Endothelial cell of umbilical vein (primary cell): ENCODE results near the gene PKHD1. TPM values are rescaled to one million over a fixed set of nuclear protein-coding genes. Genes with fewer than 3 reads are reported as not detected.

Source experiments
- BruUV-seq: library from RNA; stranded (reverse); fragments of 400-500 nt; replicated peaks from 2 replicates; lab custom pipeline; 2021; lab: Mats Ljungman, UMichigan
- CTCF ChIA-PET: fragments of 300-600, 350-600 bp; sonication (Branson Sonifier 250); formaldehyde crosslinking; loops from one replicate; lab custom pipeline; 2021; ENCODE audit warnings: antibody characterized with exemption, inconsistent platforms; lab: Charles Lee
- POLR2A ChIA-PET: fragments of 300-600, 350-600 bp; sonication (Branson Sonifier 250); formaldehyde crosslinking; loops from one replicate; lab custom pipeline; 2021; ENCODE audit warnings: antibody characterized with exemption, inconsistent platforms; lab: Charles Lee
- DNase-seq: peaks from one replicate; pipeline ENCODE4 v3.0.0-alpha.2; 2011; ENCODE audit warnings: low read depth, low spot score
- FAIRE-seq: peaks from 2 replicates; lab custom pipeline; 2011; peaks lifted over from hg19 to GRCh38; lab: Jason Lieb, UNC
- H2AFZ ChIP-seq: 2 replicates; pipeline ENCODE4 v1.6.0; 2012; ENCODE audit warnings: low read depth, low read length, control low read depth, inconsistent platforms
- H3K27ac ChIP-seq: 2 replicates; pipeline ENCODE4 v1.5.1; 2011; ENCODE audit warnings: low read depth, mild to moderate bottlenecking, control low read depth, low read length, moderate library complexity; ENCODE audit not compliant: insufficient read depth
- H3K27me3 ChIP-seq, 2 experiments: 2 replicates each; pipeline versions ENCODE4 v1.6.0 to v1.6.1; 2011; ENCODE audit warnings: low read length in 2 of 2, mixed read lengths in 1 of 2; ENCODE audit not compliant: control insufficient read depth in 2 of 2, insufficient read depth in 2 of 2
- H3K36me3 ChIP-seq, 2 experiments: 2 replicates in 1 of 2; 3 replicates in 1 of 2; pipeline ENCODE4 v1.5.1; 2011; ENCODE audit warnings: low read length in 2 of 2, mild to moderate bottlenecking in 1 of 2, moderate library complexity in 1 of 2; ENCODE audit not compliant: control insufficient read depth in 2 of 2, insufficient read depth in 2 of 2; ENCODE audit errors: extremely low read depth in 1 of 2
- H3K4me1 ChIP-seq: 3 replicates; pipeline ENCODE4 v1.5.1; 2011; ENCODE audit warnings: mild to moderate bottlenecking, low read length; ENCODE audit not compliant: control insufficient read depth, insufficient read depth; ENCODE audit errors: extremely low read depth
- H3K4me2 ChIP-seq: 2 replicates; pipeline ENCODE4 v1.6.1; 2011; ENCODE audit warnings: low read length, control low read depth, mixed read lengths; ENCODE audit not compliant: insufficient read depth
- H3K4me3 ChIP-seq, 3 experiments: fragments of 200-600 bp in 1 of 3; sonication (generic), shearing (Covaris generic) in 1 of 3; replicated peaks in 1 of 3; 2 replicates each; pipeline ENCODE4 v1.5.1; 2011 to 2016; ENCODE audit warnings: control low read depth in 3 of 3, low read length in 3 of 3, mild to moderate bottlenecking in 2 of 3, inconsistent platforms in 1 of 3, low read depth in 1 of 3, moderate library complexity in 1 of 3; ENCODE audit not compliant: insufficient read depth in 1 of 3
- H3K79me2 ChIP-seq: 2 replicates; pipeline ENCODE4 v1.6.0; 2012; ENCODE audit warnings: low read length, inconsistent platforms; ENCODE audit not compliant: control insufficient read depth, insufficient read depth
- H3K9ac ChIP-seq: replicated peaks from 2 replicates; pipeline ENCODE3; 2011; ENCODE audit warnings: low read length, control low read depth; ENCODE audit not compliant: insufficient read depth; ENCODE audit errors: extremely low read depth
- H3K9me1 ChIP-seq: replicated peaks from 3 replicates; pipeline ENCODE4 v1.6.0; 2011; ENCODE audit warnings: mild to moderate bottlenecking, low read length; ENCODE audit not compliant: control insufficient read depth, insufficient read depth; ENCODE audit errors: extremely low read depth
- H3K9me3 ChIP-seq: replicated peaks from 2 replicates; pipeline ENCODE4 v1.5.1; 2012; ENCODE audit warnings: low read length, inconsistent platforms; ENCODE audit not compliant: control insufficient read depth, insufficient read depth
- H4K20me1 ChIP-seq: replicated peaks from 2 replicates; pipeline ENCODE3; 2011; ENCODE audit warnings: mild to moderate bottlenecking, low read length; ENCODE audit not compliant: control insufficient read depth, insufficient read depth; ENCODE audit errors: extremely low read depth
- CTCF ChIP-seq, 2 donors: IDR thresholded peaks; 1 replicate in 1 of 2; 2 replicates in 1 of 2; pipeline ENCODE4 v1.5.1; 2011; ENCODE audit warnings: low read length in 2 of 2, mild to moderate bottlenecking in 2 of 2, moderate library complexity in 2 of 2, control low read depth in 1 of 2, inconsistent platforms in 1 of 2, low read depth in 1 of 2; ENCODE audit not compliant: insufficient read depth in 1 of 2; ENCODE audit errors: extremely low read depth in 1 of 2
- EZH2 ChIP-seq: IDR thresholded peaks from 2 replicates; pipeline ENCODE4 v1.6.1; 2012; ENCODE audit warnings: borderline replicate concordance, low read depth, mild to moderate bottlenecking, moderate library complexity, low read length, inconsistent platforms; ENCODE audit not compliant: severe bottlenecking
- FOS ChIP-seq: IDR thresholded peaks from 2 replicates; pipeline ENCODE4 v1.6.1; 2011; ENCODE audit warnings: mild to moderate bottlenecking, low read length, moderate library complexity, borderline replicate concordance; ENCODE audit not compliant: insufficient read depth
- GATA2 ChIP-seq: IDR thresholded peaks from 2 replicates; pipeline ENCODE4 v1.7.0; 2011; ENCODE audit warnings: low read depth, mild to moderate bottlenecking, moderate library complexity, mixed read lengths, low read length; ENCODE audit not compliant: insufficient read length, insufficient read depth
- JUN ChIP-seq: IDR thresholded peaks from 2 replicates; pipeline ENCODE4 v1.6.1; 2011; ENCODE audit warnings: borderline replicate concordance, low read depth; ENCODE audit not compliant: insufficient read length, insufficient read depth
- MAX ChIP-seq: IDR thresholded peaks from 2 replicates; pipeline ENCODE4 v1.6.1; 2011; ENCODE audit not compliant: insufficient read depth, insufficient read length
- MYC ChIP-seq: IDR thresholded peaks from one replicate; pipeline ENCODE4 v1.6.1; 2011; ENCODE audit warnings: mild to moderate bottlenecking, low read depth, low read length
- POLR2A ChIP-seq: IDR thresholded peaks from 2 replicates; pipeline ENCODE4 v1.6.1; 2012; ENCODE audit warnings: low read depth, mild to moderate bottlenecking, control low read depth, low read length
- POLR2AphosphoS5 ChIP-seq: IDR thresholded peaks from 2 replicates; pipeline ENCODE4 v1.6.1; 2012; ENCODE audit warnings: low read depth, mild to moderate bottlenecking, control low read depth, low read length, moderate library complexity; ENCODE audit not compliant: insufficient read depth
- dilution Hi-C: fragments of 300-500 bp; cut with MboI; formaldehyde crosslinking; loops from one replicate; pipeline ENCODE4 v1.15.0; 2019; ENCODE audit warnings: low sequenced_read_pairs; ENCODE audit not compliant: extremely low pct_ligation_motif_present
- intact Hi-C: fragments of 100-400 bp; cut with micrococcal nuclease; formaldehyde crosslinking; loops from one replicate; pipeline ENCODE4 v1.10.0; 2022
- polyA plus RNA-seq, 4 experiments: library from polyadenylated mRNA; depleted of rRNA in 3 of 4; stranded (reverse) in 3 of 4; unstranded in 1 of 4; fragments of >200 nt; gene quantifications; 2 replicates each; pipeline versions ENCODE4 v1.2.1 to v1.2.3, GENCODE V29; 2011 to 2012; ENCODE audit warnings: missing spikeins in 1 of 4
- total RNA-seq: library from RNA; stranded (reverse); gene quantifications from 2 replicates; pipeline ENCODE4 v1.2.3, GENCODE V29; 2021

PKHD1 gene
- total and polyA plus RNA-seq, 2 donors (not counting 3 experiments of a cell fraction or from before 2014, with no cell fraction given), result not detected

DNA sequence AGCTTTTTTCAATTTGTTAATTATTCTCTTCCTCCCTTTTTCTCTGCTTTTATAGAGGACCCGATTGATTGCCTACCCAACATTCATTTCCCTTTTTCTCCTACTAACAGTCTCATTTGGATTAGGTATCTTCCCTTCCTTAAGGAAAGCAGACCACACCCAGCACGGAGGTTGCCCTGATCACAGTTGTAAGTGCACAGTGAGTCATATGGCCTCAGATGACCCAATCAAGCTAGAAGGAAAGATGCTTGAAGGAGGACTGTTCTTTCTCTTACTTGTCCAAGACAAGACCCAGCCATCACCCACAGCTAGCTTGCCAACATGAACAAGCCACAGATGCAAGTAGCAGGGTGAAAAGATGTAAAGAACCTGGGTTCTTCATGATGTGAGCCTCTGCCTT is 518.6 kb downstream of the PKHD1 start:
- Histone ChIP-seq H3K4me1 (no peaks in the 10 kb centered on the region), H4K20me1 (no peaks in the 10 kb centered on the region), H3K27me3 (no peaks in the 10 kb centered on the region), H2AFZ (no peak overlapping the region), H3K4me3 (no peak overlapping the region), H3K9ac (no peak overlapping the region), H3K4me2 (no peak overlapping the region), H3K79me2 (no peaks in the 10 kb centered on the region), H3K27ac (no peak overlapping the region), H3K9me3 (peaks cover 4% of the 10 kb centered on the region), H3K36me3 (no peaks in the 10 kb centered on the region), H3K9me1 (no peaks in the 10 kb centered on the region)
- ChIA-PET POLR2A (no interaction called here), CTCF (no interaction called here)
- DNase-seq (no peak), FAIRE-seq (no peak)
- BruUV-seq, result no TSS peak
- TF ChIP-seq EZH2, result no peak
- intact Hi-C loops (no loop called here), dilution Hi-C loops (no loop called here)

DNA sequence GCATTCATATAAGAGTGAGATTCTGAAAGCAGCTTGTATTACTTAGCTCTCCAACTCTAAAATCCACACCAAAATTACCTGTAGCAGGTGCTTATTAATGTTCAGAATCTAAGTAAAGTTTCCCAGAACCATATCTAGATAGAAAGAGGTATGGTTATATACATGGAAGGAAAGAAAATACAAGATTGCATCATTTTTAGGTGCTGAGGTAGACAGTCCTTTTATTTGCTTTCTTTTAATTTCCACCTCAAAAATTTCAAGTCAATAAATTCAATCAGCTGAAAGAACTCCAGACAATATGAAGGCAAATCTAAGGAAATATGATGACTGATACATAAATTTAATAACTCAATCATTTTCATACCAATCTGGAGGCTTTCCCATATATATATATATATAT is 521.9 kb downstream of the PKHD1 start:
- ChIA-PET CTCF (no interaction called here), POLR2A (no interaction called here)
- no peak overlapping the region for H2AFZ ChIP-seq
- H3K27me3 ChIP-seq, result no peaks in the 10 kb centered on the region
- H3K27ac ChIP-seq, result no peak overlapping the region
- no peaks in the 10 kb centered on the region for H3K9me1 ChIP-seq
- H3K9me3 ChIP-seq, result no peaks in the 10 kb centered on the region
- no peaks in the 10 kb centered on the region for H3K36me3 ChIP-seq
- FAIRE-seq (no peak), DNase-seq (no peak)
- no peaks in the 10 kb centered on the region for H3K79me2 ChIP-seq
- no peaks in the 10 kb centered on the region for H4K20me1 ChIP-seq
- TF ChIP-seq JUN, result no peak
- no peak for TF ChIP-seq EZH2
- TF ChIP-seq CTCF (IDR thresholded peaks at IDR 0.05; ENCODE audit: extremely low read depth in 1 of 2, insufficient read depth in 1 of 2, low read depth in 1 of 2, low read length in 2 of 2), result no peak
- no peak for TF ChIP-seq POLR2AphosphoS5
- TF ChIP-seq MYC, result no peak
- TF ChIP-seq POLR2A, result no peak
- TF ChIP-seq GATA2, result no peak
- no peak for TF ChIP-seq MAX
- no peak for TF ChIP-seq FOS
- H3K9ac ChIP-seq, result no peak overlapping the region
- dilution Hi-C loops (no loop called here), intact Hi-C loops (no loop called here)
- no peaks in the 10 kb centered on the region for H3K4me1 ChIP-seq
- BruUV-seq, result no TSS peak
- H3K4me3 ChIP-seq, result no peak overlapping the region
- no peak overlapping the region for H3K4me2 ChIP-seq
